Fibroblast of mammary gland (primary cell): ENCODE results near the gene NDFIP2.

Experiments used
- DNase-seq: peaks from one replicate; pipeline ENCODE4 v3.0.0-alpha.2; 2010; ENCODE audit warnings: low read depth
- H3K4me3 ChIP-seq: 2 replicates; pipeline ENCODE4 v1.5.1; 2011; ENCODE audit warnings: low read depth, mild to moderate bottlenecking, low read length, moderate library complexity; ENCODE audit not compliant: control insufficient read depth
- CTCF ChIP-seq: conservative IDR thresholded peaks from 2 replicates; pipeline ENCODE4 v1.5.1; 2011; ENCODE audit warnings: low read depth, low read length, inconsistent platforms; ENCODE audit not compliant: control insufficient read depth, insufficient read depth

NDFIP2 gene

GRCh38 chr13:79440958-79441528, 39.9 kb upstream of the NDFIP2 start:
- DNase-seq = no peak
- TF ChIP-seq CTCF = no peak
- H3K4me3 ChIP-seq = no peak overlapping the region

GRCh38 chr13:79442221-79442620, 38.7 kb upstream of the NDFIP2 start:
- TF ChIP-seq CTCF = no peak
- no peak overlapping the region for H3K4me3 ChIP-seq
- no peak for DNase-seq

- DNase-seq = peak; percentile 6
- H3K4me3 ChIP-seq = no peak overlapping the region
- no peak for TF ChIP-seq CTCF
These were observed 38.2 kb upstream of the NDFIP2 start for GRCh38 chr13:79442706-79443105.

GRCh38 chr13:79445968-79446645, 34.8 kb upstream of the NDFIP2 start:
- DNase-seq = no peak
- no peak for TF ChIP-seq CTCF

GRCh38 chr13:79447141-79447540, 33.8 kb upstream of the NDFIP2 start:
- no peak overlapping the region for H3K4me3 ChIP-seq
- DNase-seq = no peak
- no peak for TF ChIP-seq CTCF

More at GRCh38 chr13:79445968-79446645, 34.8 kb upstream of the NDFIP2 start:
- H3K4me3 ChIP-seq = no peak overlapping the region

GRCh38 chr13:79447741-79448140, 33.2 kb upstream of the NDFIP2 start:
- no peak for DNase-seq
- H3K4me3 ChIP-seq = no peak overlapping the region
- TF ChIP-seq CTCF = no peak
